GM12891 (cell line): Measurements from ENCODE around the gene CCDC33.

Experiments
- POLR2A ChIP-seq: IDR thresholded peaks from 2 replicates; pipeline ENCODE4 v1.6.1; 2011; ENCODE audit warnings: low read depth, low read length, control low read depth
- POLR2AphosphoS5 ChIP-seq: IDR thresholded peaks from 2 replicates; pipeline ENCODE4 v1.6.1; 2011; ENCODE audit warnings: low read depth, low read length, control low read depth
- TAF1 ChIP-seq: IDR thresholded peaks from 2 replicates; pipeline ENCODE4 v1.6.1; 2011; ENCODE audit warnings: low read depth, low read length, control low read depth

DNA sequence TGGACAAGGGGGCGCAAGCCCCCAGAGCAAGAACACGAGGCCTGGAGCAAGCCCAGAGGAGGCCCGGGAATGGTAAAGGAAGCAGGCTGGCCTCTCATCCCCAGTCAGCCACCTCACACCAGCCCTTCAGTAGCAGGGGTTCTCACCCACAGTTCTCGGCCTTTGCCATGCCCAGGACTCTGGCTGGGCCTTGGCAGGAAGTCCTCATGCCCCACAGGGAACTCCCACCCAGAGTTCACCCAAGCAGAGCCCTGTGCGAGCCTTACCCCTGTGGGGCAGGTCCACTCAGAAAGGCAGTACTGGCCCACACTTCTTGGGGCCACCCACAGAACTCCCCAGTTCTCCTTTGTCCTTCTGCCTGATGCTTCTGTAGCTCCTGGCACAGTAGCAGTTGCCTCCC lies 101.0 kb downstream of the CCDC33 start:
- no peak for TF ChIP-seq POLR2A
- no peak for TF ChIP-seq POLR2AphosphoS5
- no peak for TF ChIP-seq TAF1
